GM18505 (cell line): ENCODE data around the gene POU3F2.

Experiments
- ATAC-seq: cut with Tn5 transposase; IDR thresholded peaks from one replicate; pipeline ENCODE4 v1.9.1; 2021; ENCODE audit not compliant: unreplicated experiment
- POLR2A ChIP-seq: IDR thresholded peaks from 4 replicates; pipeline ENCODE4 v1.6.1; 2011; ENCODE audit warnings: borderline replicate concordance; ENCODE audit not compliant: insufficient read depth, insufficient read length; ENCODE audit errors: extremely low read depth

The POU3F2 gene

DNA sequence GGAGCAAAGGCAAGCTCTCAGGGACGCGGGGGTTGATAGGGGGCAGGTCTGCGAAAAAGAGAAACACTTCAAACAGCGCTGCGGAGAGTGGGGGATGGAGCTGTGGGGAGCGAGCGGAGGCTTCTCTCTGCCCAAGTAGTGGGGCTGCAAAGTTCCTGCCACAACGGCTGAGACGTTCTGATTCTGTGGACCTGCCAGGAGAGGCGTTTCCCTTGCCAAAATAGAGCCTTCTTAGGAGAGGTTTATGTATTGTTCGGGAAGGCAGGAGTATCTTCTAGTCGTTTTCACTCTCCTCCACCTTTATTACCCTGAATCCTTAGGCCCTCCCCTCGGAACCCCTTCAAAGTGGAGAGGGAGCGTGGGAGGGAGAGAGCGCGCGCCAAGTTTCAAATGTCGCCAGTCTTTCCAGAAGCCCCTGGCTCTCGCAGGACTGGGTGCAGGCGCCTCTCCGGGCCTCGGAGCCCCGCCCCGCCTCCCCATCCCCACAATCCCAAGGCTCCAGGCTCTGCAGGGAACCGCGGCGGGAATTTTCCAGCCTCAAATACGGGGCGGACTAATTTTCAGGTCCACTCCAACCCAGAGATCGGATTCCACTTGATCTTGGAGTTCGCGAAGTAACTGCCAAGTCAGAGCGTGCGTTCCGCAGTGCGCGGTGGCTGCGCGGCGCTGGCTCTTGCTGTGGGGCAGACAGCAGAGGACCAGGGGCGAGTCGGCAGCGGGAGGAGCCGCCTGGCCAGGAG, 10.0 kb upstream of the POU3F2 start:
- no peak for ATAC-seq
- no peak for TF ChIP-seq POLR2A

DNA sequence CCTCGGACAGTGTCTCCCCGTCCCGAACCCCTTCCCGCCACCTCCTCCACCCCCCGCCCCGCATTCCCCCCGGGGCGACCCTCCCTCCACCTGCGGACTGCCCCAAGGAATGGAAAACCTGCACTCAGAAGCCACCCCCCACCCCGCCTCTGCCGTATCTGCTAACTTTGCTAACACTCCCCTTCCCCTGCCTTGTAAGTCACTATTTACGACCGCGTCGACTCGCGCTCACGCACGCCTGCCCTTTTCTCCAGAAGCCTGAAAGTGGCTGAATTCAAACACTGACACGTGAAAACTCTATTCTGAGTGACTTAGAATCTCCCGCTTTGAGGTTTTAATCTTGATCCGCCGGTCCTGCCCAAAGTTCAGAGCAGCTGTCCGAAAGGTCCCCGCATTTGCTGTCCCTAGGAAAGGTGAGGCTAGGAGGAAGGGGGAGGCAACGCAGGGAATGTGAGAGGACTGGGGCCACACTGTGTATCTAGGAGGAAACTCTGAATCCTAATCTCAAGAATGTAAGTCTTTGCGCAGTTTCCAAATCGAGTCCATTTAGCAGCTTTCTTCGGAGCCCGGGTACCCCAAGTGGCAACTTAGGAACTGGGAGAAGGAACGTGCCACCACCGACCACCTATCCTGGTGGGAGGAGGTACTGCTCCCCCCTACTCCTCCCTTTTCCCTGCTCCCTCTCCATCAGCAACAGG, 9.3 kb upstream of the POU3F2 start:
- TF ChIP-seq POLR2A = no peak
- no peak for ATAC-seq

DNA sequence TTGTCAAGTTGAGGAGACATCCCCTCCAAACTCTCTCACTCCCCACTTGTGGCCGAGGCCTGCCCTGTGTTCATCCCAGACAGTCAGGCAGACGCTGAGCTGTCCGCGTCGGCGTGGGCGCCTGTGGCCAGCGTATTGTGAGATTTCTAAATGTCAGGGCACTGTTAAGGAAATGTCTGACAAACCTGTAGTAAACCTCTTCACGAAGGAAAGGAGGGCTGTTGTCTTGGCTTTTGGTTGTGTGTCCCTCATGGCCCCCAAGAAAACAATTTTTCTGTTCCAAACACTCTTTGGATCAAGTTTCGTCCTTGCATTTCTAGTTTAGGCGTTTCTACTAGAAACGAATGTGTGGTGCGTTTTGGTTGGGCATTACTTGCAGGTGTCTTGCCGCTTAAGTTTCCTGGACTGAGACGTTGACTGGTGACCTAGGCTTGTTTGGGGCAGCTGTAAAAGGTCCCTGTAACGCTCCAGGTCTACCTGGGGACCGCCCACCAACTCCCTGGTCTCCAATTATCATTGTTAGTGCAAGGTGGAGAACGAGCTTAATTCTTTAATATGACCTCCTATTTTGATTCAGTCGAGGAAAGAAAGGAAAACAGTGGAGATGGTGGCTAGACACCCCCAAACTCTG, 8.7 kb upstream of the POU3F2 start:
- no peak for TF ChIP-seq POLR2A
- no peak for ATAC-seq

DNA sequence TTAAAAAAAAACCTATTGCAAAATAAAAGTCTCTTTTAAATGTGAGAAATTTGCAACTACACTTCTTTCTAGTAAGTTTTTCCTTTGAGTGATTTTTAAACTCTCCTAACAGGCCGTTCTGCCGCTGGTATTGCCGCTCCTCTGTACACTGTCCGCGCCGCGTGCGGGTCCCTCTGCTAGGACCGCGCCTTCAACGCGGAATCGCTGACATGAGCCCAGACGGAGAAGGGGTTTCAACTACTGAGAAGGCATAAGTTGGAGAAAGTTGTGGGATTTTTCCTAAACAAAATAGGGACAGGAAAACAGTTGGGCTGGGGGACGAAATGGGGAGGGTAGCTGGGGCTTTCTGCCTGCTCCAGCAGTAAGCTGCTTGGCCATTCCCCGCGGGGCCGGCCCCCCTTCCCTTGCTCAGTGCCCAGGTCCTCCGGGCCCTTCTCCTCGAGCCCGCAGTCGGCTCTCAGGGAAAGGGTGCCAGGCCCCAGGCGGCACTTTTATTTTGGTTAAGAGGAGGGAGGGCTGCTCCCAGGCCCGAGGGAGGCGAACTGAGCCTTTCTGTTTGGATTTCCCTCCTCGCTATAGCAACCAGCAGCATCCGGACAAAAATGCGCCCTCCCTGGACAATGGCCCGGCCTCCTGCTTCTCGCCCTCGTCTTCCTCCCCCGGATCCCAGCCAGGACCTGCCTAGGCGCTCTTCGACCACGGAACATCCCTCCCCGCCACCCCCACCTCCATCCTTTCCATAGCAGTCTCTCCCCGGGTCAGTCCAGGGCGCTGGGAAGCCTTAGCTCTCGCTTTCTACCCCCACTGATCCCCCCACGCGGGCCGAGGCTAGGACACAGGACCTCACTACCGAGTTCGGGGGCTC, 6.8 kb upstream of the POU3F2 start:
- TF ChIP-seq POLR2A = no peak
- no peak for ATAC-seq

DNA sequence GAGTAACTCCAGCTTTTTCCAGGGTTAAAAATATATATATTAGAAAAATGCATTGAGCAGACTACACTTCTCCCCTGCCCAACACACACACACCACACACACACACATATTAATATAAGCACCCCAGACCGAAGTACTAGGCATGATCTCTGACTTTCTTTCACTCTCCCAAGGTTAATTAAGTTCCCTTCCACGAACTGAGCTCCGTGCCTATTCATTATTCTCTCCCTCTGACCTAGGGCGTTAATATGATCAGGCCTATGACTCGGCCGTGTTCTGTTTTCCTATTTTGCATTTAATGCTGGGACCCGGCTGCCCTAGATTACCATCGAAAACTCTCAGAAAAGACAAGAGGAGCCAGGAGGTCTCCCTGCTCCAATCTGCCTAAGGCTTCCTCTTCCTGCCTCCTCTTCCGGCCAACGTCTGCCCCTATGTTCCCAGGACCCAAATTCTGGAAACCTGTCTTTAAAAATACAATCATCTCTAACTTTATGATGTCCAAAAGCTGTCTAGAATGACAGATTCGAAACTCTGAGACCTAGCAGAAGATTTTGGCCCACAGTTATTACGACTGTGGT, 6.1 kb upstream of the POU3F2 start:
- TF ChIP-seq POLR2A = no peak

DNA sequence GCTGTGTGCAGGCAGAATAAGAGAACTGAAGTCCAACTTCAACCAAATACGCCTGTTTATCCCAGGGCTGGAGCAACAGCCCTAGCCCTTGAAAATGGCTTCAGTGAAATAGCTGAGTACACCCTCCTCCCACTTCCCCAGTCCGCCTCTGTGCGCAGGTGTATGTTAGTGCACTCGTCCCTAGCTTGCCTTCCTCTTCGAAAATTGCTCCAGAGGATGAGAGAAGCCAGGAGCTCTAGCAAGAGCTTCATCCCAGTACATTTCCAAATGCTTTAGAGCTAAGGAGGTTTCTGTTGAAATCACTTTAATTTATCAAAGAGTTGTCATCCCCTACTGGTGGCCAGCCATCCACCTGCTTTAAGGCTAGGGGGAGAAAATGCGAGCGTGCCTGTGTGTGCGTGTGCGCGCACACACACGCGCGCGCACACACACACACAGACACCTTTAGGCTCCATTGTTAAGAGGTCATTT, 5.4 kb upstream of the POU3F2 start:
- TF ChIP-seq POLR2A = no peak
- no peak for ATAC-seq

More for the DNA sequence above, 6.1 kb upstream of the POU3F2 start:
- no peak for ATAC-seq

DNA sequence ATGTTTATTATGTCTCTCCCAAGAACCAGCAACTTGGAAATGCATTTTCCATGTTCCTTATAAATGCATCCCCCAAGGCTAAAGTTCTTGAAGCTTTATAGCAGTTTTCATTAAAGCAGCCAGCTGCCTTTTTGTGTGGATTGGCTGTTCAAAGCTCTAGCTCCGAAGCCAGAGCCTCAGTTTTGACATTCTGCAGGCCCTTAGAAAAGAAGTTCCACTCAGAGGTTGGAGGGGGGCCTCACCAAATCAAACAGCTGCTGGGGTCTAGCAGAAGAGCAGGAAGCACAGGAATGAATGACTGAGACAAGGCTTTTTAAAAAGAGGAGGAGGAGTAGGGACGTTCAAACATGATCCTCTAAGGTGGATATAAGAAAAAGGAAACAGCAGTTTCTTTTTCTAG, 4.2 kb upstream of the POU3F2 start:
- no peak for TF ChIP-seq POLR2A
- no peak for ATAC-seq

DNA sequence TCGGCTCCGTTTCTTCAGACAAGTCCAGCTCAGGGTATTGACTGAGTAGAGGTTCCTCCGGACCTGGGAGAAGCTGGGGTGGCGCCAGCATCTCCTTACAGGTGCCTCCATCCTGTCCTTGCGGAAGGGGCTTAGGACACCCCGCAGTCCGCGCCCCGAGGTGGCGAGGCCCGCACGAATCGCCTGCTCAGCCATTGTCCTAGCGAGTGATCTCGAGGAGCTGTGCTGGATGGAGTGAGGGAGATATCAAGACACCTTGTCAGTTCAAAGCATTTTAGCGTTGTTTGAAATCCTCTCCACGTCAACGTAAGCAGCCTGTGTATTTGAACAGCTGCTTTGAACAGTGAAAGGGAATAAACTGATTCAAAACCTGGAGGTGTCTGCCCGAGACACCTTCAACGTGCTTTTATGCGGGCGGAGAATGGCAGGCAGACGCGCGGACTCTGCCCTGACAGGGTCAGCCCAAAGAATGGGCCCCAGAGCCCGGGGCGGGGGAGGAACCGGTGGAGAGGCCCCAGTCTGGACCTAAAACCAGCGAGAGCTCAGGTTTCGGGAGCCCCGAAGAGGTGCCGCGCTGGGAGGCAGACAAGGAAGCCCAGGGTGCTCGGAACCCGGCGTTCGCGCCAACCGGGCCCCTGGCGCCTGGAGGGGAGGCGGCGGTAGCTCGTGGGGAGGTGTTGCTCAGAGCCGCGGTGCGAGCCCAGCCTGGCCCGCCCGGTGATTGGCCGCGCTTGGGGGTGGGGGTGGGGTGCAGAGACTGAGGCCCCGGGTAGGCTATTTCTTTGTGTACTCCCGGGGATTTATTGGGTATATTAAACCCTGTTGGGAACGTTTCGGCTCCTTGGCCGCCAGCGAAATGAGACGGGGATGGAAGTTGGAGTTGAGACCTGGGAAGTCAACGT, 3.1 kb upstream of the POU3F2 start:
- ATAC-seq = no peak
- no peak for TF ChIP-seq POLR2A

DNA sequence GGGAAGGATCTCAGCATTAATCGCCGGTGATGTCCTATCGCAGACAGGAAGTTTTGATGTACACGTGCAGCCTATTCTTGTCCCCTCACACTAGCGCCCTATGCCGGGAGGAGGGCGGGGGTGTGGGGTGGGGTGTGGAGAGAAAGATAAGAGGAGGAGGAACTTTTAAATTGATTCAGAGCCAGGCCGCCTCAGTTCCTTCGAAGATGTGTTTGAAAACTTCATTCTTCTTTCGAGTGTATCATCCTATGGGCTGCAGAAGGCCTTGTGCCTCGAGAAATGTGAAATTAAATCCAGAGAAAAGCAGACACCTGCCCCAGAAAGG, 2.5 kb upstream of the POU3F2 start:
- ATAC-seq = no peak
- no peak for TF ChIP-seq POLR2A

DNA sequence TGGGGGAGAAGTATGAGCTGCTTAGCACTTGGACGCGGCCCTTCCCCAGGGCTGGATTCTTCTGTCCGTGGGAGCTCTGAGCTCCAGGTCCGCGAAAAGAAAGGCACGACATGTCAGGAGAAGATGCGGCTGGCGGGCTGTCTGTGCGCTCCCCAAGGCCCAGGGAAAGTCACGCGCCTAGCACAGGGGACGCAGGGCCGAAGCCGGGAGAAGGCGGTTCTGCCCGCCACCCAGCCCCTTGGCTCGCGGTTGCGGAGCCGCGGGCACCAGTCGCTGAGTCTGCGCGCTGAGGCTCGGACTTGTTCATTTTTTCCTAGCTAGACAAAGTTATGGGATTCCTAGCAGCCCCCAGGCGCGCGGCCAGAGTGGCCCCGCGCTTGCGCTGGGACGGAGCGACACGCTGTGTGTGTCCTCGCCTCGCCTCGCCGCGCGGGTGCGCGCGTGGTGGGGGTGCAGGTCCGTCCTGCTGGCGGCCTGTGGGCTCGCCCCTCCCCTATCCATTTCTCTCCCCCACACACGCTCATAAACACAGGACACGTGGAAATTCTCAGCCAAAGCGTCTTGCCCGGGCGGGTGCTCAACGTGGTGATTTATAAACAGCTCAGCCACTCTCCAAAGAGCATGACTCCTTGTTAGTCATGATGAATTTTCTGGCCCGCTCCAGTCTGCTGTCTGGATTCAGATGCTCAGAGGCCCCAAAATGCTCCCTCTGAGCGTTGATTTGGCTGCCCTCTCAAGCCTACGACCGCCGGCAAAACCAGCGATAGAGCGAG, 1.9 kb upstream of the POU3F2 start:
- TF ChIP-seq POLR2A = no peak
- no peak for ATAC-seq

DNA sequence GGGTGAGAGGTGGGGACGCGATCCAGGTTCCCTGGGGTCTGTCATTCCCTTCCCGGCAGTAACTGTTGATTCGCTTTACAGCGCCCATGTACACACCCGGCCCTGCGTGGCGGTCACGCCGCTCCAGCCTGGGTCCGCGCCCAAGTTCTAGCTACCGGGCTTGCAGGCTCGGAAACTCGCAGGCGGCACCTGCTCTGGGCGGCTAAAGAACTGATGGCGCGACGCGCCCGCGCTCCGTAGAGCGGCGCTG, 1.4 kb upstream of the POU3F2 start:
- TF ChIP-seq POLR2A = no peak
- ATAC-seq = no peak
